CD14-positive monocyte (primary cell): ENCODE measurements around the gene TAF13. TPM values are rescaled to one million over a fixed set of nuclear protein-coding genes. Genes with fewer than 3 reads are reported as not detected.
A peak's percentile ranks its signal among the peaks of the same experiment; 100 is the strongest.
"Not testable (repeated sequence)": the region's sequence is repeated elsewhere in the genome, so short reads cannot be mapped to it uniquely, and the experiment has no call there.

Experiments
- DNase-seq, 3 donors: peaks; one replicate each; pipeline ENCODE4 v3.0.0-alpha.2; 2011 to 2022
- H2AFZ ChIP-seq: 2 replicates; pipeline ENCODE4 v1.6.0; 2012; ENCODE audit warnings: mild to moderate bottlenecking, low read depth, low read length, inconsistent platforms; ENCODE audit not compliant: insufficient read depth, poor library complexity, severe bottlenecking
- H3K27ac ChIP-seq, 2 donors: 1 replicate in 1 of 2; 2 replicates in 1 of 2; pipeline ENCODE4 v1.5.1; 2012 to 2013; ENCODE audit warnings: low read length in 2 of 2, control low read depth in 1 of 2, inconsistent platforms in 1 of 2, low read depth in 1 of 2, mild to moderate bottlenecking in 1 of 2
- H3K27me3 ChIP-seq, 2 donors: one replicate each; pipeline versions ENCODE4 v1.6.0 to v1.6.1; 2011 to 2013; ENCODE audit warnings: low read length in 2 of 2; ENCODE audit not compliant: control insufficient read depth in 2 of 2, insufficient read depth in 2 of 2
- H3K36me3 ChIP-seq, 2 donors: replicated peaks in 1 of 2; 1 replicate in 1 of 2; 2 replicates in 1 of 2; pipeline versions ENCODE4 v1.5.1 to v1.6.1; 2012 to 2013; ENCODE audit warnings: low read length in 2 of 2, control low read depth in 1 of 2, inconsistent platforms in 1 of 2, mild to moderate bottlenecking in 1 of 2; ENCODE audit not compliant: insufficient read depth in 2 of 2, control insufficient read depth in 1 of 2
- H3K4me1 ChIP-seq, 2 donors: 1 replicate in 1 of 2; 2 replicates in 1 of 2; pipeline versions ENCODE4 v1.5.1 to v1.6.1; 2012 to 2013; ENCODE audit warnings: low read length in 2 of 2, control low read depth in 1 of 2, inconsistent platforms in 1 of 2, mild to moderate bottlenecking in 1 of 2, moderate library complexity in 1 of 2; ENCODE audit not compliant: insufficient read depth in 2 of 2, control insufficient read depth in 1 of 2
- H3K4me2 ChIP-seq: replicated peaks from 2 replicates; pipeline ENCODE3; 2012; ENCODE audit warnings: low read length, moderate library complexity, mild to moderate bottlenecking; ENCODE audit not compliant: poor library complexity, severe bottlenecking; ENCODE audit errors: extremely low read depth
- H3K4me3 ChIP-seq, 3 experiments: fragments of 200-600 bp in 1 of 3; sonication (generic) in 1 of 3; replicated peaks in 1 of 3; 1 replicate in 2 of 3; 2 replicates in 1 of 3; pipeline ENCODE4 v1.5.1; 2011 to 2013; ENCODE audit warnings: low read length in 3 of 3, mild to moderate bottlenecking in 3 of 3, control low read depth in 2 of 3, low read depth in 2 of 3, inconsistent platforms in 1 of 3, moderate library complexity in 1 of 3
- H3K79me2 ChIP-seq: 2 replicates; pipeline ENCODE4 v1.6.0; 2012; ENCODE audit warnings: mild to moderate bottlenecking, control low read depth, inconsistent platforms, low read length, moderate library complexity; ENCODE audit not compliant: insufficient read depth
- H3K9ac ChIP-seq: 2 replicates; pipeline ENCODE4 v1.6.0; 2017; ENCODE audit warnings: low read length, mild to moderate bottlenecking; ENCODE audit not compliant: insufficient read depth, poor library complexity, severe bottlenecking
- H3K9me3 ChIP-seq, 2 donors: replicated peaks in 1 of 2; 1 replicate in 1 of 2; 2 replicates in 1 of 2; pipeline versions ENCODE4 v1.5.1 to v1.6.1; 2012 to 2013; ENCODE audit warnings: low read length in 2 of 2, control low read depth in 1 of 2; ENCODE audit not compliant: control insufficient read depth in 1 of 2, insufficient read depth in 1 of 2
- H4K20me1 ChIP-seq: 2 replicates; pipeline ENCODE4 v1.6.0; 2012; ENCODE audit warnings: mild to moderate bottlenecking, low read length, control low read depth, moderate library complexity; ENCODE audit not compliant: insufficient read depth
- H3K27ac Mint-ChIP-seq, 7 donors: one replicate each; pipeline ENCODE4 v1.8.0; 2020; ENCODE audit warnings: mild to moderate bottlenecking in 7 of 7, mixed read lengths in 7 of 7, moderate library complexity in 6 of 7, inconsistent platforms in 2 of 7
- H3K27me3 Mint-ChIP-seq, 3 donors: one replicate each; pipeline ENCODE4 v1.8.0; 2021 to 2022; ENCODE audit warnings: low read depth in 3 of 3, mild to moderate bottlenecking in 3 of 3, mixed read lengths in 3 of 3, moderate library complexity in 3 of 3, inconsistent platforms in 1 of 3
- H3K36me3 Mint-ChIP-seq, 2 donors: one replicate each; pipeline ENCODE4 v1.8.0; 2020; ENCODE audit warnings: mixed read lengths in 2 of 2, inconsistent platforms in 1 of 2, mild to moderate bottlenecking in 1 of 2
- H3K4me1 Mint-ChIP-seq: one replicate; pipeline ENCODE4 v1.8.0; 2020; ENCODE audit warnings: mild to moderate bottlenecking, mixed read lengths
- H3K4me3 Mint-ChIP-seq, 2 donors: one replicate each; pipeline ENCODE4 v1.8.0; 2020; ENCODE audit warnings: mild to moderate bottlenecking in 2 of 2, mixed read lengths in 2 of 2, moderate library complexity in 1 of 2
- H3K9me3 Mint-ChIP-seq, 7 donors: one replicate each; pipeline ENCODE4 v1.8.0; 2020 to 2022; ENCODE audit warnings: mixed read lengths in 7 of 7, mild to moderate bottlenecking in 6 of 7, moderate library complexity in 6 of 7, inconsistent platforms in 2 of 7
- CTCF ChIP-seq: fragments of 200-600 bp; IDR thresholded peaks from one replicate; pipeline ENCODE4 v1.8.0; 2022; ENCODE audit warnings: antibody characterized with exemption, mild to moderate bottlenecking
- WGBS: methylation state at CpG from one replicate; pipeline ENCODE4 v1.1.5; 2013; ENCODE audit warnings: missing lambda C conversion rate; ENCODE audit not compliant: insufficient coverage; 5-methylcytosine and 5-hydroxymethylcytosine counted together
- intact Hi-C, 2 donors: fragments of 100-400 bp; cut with micrococcal nuclease; formaldehyde crosslinking; loops; one replicate each; pipeline versions ENCODE4 v1.15.0 to v1.15.1; 2023
- polyA plus RNA-seq, 3 donors: library from polyadenylated mRNA; depleted of rRNA in 1 of 3; unstranded in 2 of 3; stranded (reverse) in 1 of 3; fragments of 300-500 nt in 2 of 3; fragments of >200 nt in 1 of 3; fragmentation: Illumina TruSeq in 2 of 3; gene quantifications; 1 replicate in 2 of 3; 2 replicates in 1 of 3; pipeline ENCODE4 v1.2.3, GENCODE V29; 2012 to 2021

The TAF13 gene
- polyA plus RNA-seq, 3 donors, result 1.2 to 17.7 (median 5.2) TPM

- no peaks in the 10 kb centered on the region for H3K9me3 Mint-ChIP-seq
These were observed 51.2 kb downstream of the TAF13 start for GRCh38 chr1:109024646-109025045.

GRCh38 chr1:109020693-109021257 is 55.0 kb downstream of the TAF13 start:
- Histone ChIP-seq H3K79me2 (peaks cover 6% of the 10 kb centered on the region), H2AFZ (no peak overlapping the region), H3K4me1 (no peaks in the 10 kb centered on the region), H3K4me3 (no peak overlapping the region), H3K27ac (no peak overlapping the region), H4K20me1 (peaks cover 7% of the 10 kb centered on the region), H3K9ac (no peak overlapping the region), H3K9me3 (peaks cover 0 to 3% of the 10 kb centered on the region in 2 donors), H3K4me2 (no peak overlapping the region), H3K27me3 (no peaks in the 10 kb centered on the region), H3K36me3 (peaks cover 23 to 39% of the 10 kb centered on the region in 2 donors)
- no peak for TF ChIP-seq CTCF
- peak overlapping the region in 2 of 7 donors; percentile 26 to 71 for H3K27ac Mint-ChIP-seq
- H3K4me3 Mint-ChIP-seq, result no peak overlapping the region
- peaks cover 0 to 8% (median 2%) of the 10 kb centered on the region in 7 donors for H3K9me3 Mint-ChIP-seq
- intact Hi-C loops, result loop anchor here in 1 of 2 donors (10.0 kb wide), 1 partner anchor 174 kb away; no protein-coding TSS in a partner anchor
- no peaks in the 10 kb centered on the region for H3K27me3 Mint-ChIP-seq
- no peaks in the 10 kb centered on the region for H3K4me1 Mint-ChIP-seq
- WGBS, result no CpG with 5 or more reads among the region's 3 CpGs
- DNase-seq, result no peak
- H3K36me3 Mint-ChIP-seq, result peaks cover 41 to 56% of the 10 kb centered on the region in 2 donors

More at GRCh38 chr1:109024646-109025045, 51.2 kb downstream of the TAF13 start:
- Histone ChIP-seq H3K36me3 (peaks cover 6 to 18% of the 10 kb centered on the region in 2 donors), H3K27me3 (no peaks in the 10 kb centered on the region), H3K4me1 (no peaks in the 10 kb centered on the region), H3K4me3 (no peak overlapping the region), H3K27ac (no peak overlapping the region), H2AFZ (no peak overlapping the region), H3K4me2 (no peak overlapping the region), H3K9ac (no peak overlapping the region), H4K20me1 (peaks cover 12% of the 10 kb centered on the region), H3K9me3 (no peaks in the 10 kb centered on the region), H3K79me2 (peaks cover 24% of the 10 kb centered on the region)
- intact Hi-C loops, result loop anchor here in 1 of 2 donors (10.0 kb wide), 1 partner anchor 170 kb away; no protein-coding TSS in a partner anchor
- Mint-ChIP-seq H3K27me3 (no peaks in the 10 kb centered on the region), H3K4me3 (no peak overlapping the region), H3K4me1 (no peaks in the 10 kb centered on the region), H3K27ac (no peak overlapping the region), H3K36me3 (peaks cover 22 to 25% of the 10 kb centered on the region in 2 donors)
- WGBS, result no CpG with 5 or more reads among the region's 2 CpGs
- no peak for DNase-seq
- TF ChIP-seq CTCF, result no peak

- intact Hi-C loops, H2AFZ ChIP-seq, H3K4me1 ChIP-seq, H3K27me3 ChIP-seq, H3K79me2 ChIP-seq, H3K4me3 ChIP-seq, H3K9me3 Mint-ChIP-seq, H3K27me3 Mint-ChIP-seq, H3K4me3 Mint-ChIP-seq, DNase-seq, H3K9me3 ChIP-seq, H3K4me1 Mint-ChIP-seq, H3K27ac Mint-ChIP-seq, H4K20me1 ChIP-seq, H3K27ac ChIP-seq, H3K9ac ChIP-seq, H3K4me2 ChIP-seq: not testable (repeated sequence)
- peaks cover 50 to 79% of the 10 kb centered on the region in 2 donors for H3K36me3 Mint-ChIP-seq
- 100% methylated on average over 2 of the region's 6 CpGs for WGBS
- peaks cover 33 to 61% of the 10 kb centered on the region in 2 donors for H3K36me3 ChIP-seq
These were observed 58.1 kb downstream of the TAF13 start for GRCh38 chr1:109017719-109018118.
